HG02588 (cell line): Measurements from ENCODE around the gene CPED1.

Experiments
- ATAC-seq: cut with Tn5 transposase; IDR thresholded peaks from one replicate; pipeline ENCODE4 v1.9.1; 2021; ENCODE audit warnings: mild to moderate bottlenecking, moderate library complexity; ENCODE audit not compliant: unreplicated experiment

Gene CPED1

GRCh38 chr7:121126801-121127534, 138.5 kb downstream of the CPED1 start:
- no peak for ATAC-seq

DNA sequence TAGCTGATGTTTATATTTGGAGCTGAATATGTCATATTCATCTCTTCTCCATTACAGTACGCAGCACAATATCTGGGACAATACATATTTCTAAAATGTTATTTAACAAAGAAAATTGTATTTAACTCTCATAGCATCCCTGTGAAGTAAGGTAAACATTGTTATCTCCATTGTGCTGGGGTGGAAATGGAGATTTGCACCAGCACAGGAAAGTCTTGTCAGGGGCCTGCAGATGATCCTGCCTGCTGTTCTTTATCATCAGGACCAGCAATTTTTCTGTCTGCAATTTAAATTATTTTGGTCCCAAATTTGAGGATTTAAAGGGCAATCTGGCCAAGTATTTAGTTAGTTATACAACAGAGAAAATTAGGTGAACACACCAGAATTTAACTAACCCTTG, 144.4 kb downstream of the CPED1 start:
- ATAC-seq: no peak

DNA sequence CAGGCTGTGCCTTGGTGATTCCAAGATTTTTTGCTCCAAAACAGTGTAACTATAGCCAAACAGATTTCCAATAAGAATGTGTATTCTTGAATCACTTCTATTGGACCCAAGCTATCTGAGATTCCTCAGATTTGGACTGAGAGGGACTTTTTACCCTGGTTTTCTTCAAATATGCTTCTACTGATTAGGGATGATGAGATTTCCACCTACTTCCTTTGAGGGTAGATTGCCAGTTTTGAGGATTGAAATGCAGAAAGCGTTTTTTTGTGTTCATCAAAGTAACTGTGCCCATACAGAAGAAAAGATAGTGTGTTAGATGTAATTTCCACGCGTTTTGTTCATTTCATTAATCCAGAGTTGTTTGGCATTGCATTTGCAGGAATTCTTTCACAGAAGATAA, 144.9 kb downstream of the CPED1 start:
- no peak for ATAC-seq

DNA sequence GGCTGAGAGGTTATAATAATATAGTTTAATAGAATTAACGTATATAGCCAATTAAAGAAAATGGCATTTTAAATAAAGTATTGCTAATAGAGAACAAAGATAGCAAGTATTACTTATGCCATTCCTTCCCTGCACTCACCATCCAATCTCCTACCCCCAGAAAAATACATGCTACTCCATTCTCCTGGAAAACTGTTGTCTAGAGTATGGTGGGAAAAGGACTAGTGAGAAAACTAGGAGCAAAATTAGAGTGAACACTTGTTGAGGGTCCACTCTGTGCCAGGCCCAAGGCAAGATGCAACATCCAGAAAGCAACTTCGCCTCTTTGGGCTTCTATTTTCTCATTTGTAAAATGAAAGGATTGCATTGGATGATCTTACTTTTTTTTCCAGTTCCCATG, 149.1 kb downstream of the CPED1 start:
- no peak for ATAC-seq

- peak; percentile 100 for ATAC-seq
These were observed 149.9 kb downstream of the CPED1 start for GRCh38 chr7:121138262-121138933.

GRCh38 chr7:121139427-121139826, 150.9 kb downstream of the CPED1 start:
- no peak for ATAC-seq

DNA sequence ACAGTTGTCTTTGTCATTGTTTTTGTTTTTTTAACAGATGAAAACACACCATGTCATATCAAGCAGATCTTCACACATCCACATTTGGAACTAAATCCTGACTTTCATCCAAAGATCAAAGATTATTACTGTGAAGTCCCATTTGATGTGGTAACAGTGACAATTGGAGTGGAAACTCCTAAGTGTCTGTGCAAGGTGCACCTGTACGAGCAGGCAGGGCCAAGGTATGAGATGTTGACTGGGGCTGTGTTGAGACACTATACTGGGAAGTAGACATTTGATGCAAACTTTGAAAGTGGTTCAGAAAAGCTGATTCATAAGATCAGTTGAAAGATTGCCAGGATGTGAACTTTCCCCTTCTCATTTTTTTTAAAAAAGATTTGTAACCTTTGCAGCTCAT, 152.3 kb downstream of the CPED1 start:
- ATAC-seq: no peak

DNA sequence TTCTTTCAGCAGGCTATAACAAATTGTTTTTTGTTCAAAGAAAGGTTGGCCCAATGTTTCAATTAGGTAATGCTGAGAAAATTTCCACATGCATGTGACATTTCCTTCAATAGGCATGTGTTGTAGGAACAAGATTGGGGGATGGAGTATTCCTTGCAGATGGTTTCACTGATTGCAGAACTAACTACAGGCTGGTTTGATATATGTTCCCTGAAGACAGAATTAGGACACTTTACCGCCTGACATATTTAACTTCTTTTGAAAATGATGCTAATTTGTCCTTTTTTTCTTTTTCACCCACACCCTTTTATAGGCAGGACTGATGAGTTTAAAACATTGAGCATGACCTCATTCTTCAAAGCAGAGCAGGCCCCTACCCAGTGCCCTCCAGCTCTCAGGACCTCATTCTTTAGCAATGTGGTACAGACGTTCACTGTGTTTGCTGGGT, 163.3 kb downstream of the CPED1 start:
- no peak for ATAC-seq

GRCh38 chr7:121153411-121153810, 164.9 kb downstream of the CPED1 start:
- no peak for ATAC-seq

GRCh38 chr7:121153995-121154394, 165.5 kb downstream of the CPED1 start:
- no peak for ATAC-seq

DNA sequence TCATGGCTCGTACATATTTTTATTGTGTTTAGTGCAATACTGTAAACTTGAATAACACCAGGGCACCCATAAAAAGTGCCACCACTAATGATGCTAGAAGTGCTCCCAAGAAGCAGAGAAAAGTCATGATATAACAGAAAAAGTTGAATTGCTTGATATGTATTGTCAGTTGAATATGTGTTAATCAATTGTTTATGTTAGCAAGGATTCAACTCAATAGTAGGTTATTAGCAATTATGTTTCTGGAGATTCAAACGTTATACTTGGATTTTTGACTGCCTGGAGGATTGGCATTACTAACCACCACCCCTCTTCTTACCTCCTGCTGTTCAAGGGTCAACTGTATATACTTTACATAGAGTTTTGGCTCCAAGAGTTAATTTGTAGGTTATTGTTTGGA, 168.3 kb downstream of the CPED1 start:
- ATAC-seq: no peak

DNA sequence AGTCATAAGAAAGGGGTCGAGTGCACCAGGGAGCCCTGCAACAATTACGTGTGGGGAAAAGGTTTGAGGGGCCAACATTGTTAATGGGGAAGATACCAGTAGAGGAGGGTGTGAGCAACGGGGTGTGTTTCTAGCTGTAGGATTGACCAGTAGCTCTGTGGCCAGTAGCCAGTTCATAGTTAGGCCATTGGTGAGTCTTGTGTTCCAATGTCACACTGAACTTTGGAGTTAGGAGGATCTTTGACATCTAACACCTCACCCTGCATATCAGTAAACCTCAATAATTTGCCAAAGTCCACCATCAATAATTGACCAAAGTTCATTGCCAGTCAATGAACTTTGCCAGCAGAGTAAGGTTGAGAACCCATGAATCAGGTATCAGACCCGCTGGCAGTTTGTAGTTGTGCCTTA, 168.8 kb downstream of the CPED1 start:
- ATAC-seq: no peak

GRCh38 chr7:121157885-121158590, 169.5 kb downstream of the CPED1 start:
- ATAC-seq: no peak

- no peak for ATAC-seq
These were observed 170.2 kb downstream of the CPED1 start for GRCh38 chr7:121158665-121159064.

- ATAC-seq: no peak
These were observed 171.0 kb downstream of the CPED1 start for GRCh38 chr7:121159553-121159952.

- ATAC-seq: no peak
These were observed 171.9 kb downstream of the CPED1 start for GRCh38 chr7:121160150-121161008.

- no peak for ATAC-seq
These were observed 175.2 kb downstream of the CPED1 start for GRCh38 chr7:121163699-121164098.

DNA sequence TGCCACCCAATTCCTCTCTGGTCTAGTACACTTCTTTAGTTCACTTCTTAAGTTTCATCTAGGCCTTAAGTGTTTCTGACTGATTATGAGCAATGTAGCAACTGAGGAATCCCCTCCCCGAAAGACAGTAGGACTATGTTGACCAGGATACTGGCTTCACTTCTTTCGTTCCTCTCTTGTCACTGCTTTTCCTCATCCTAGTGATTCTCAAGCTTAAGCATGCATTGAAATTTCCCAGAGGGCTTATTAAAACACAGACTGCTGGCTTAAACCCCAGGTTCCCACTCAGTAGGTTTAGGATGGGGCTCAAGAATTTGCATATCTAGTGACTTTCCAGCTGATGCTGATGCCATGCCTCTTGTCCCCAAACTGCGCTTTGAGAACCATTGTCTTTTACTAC, 175.7 kb downstream of the CPED1 start:
- ATAC-seq: no peak

GRCh38 chr7:121166916-121167315, 178.4 kb downstream of the CPED1 start:
- ATAC-seq: no peak

- no peak for ATAC-seq
These were observed 179.5 kb downstream of the CPED1 start for GRCh38 chr7:121167971-121168370.

- ATAC-seq: no peak
These were observed 181.0 kb downstream of the CPED1 start for GRCh38 chr7:121169469-121169868.
